GM21786 (cell line): Measurements from ENCODE around the gene PRR30.
A peak's percentile ranks its signal among the peaks of the same experiment; 100 is the strongest.

Source experiments
- ATAC-seq: cut with Tn5 transposase; IDR thresholded peaks from one replicate; pipeline ENCODE4 v1.9.1; 2021; ENCODE audit not compliant: unreplicated experiment

The PRR30 gene

DNA sequence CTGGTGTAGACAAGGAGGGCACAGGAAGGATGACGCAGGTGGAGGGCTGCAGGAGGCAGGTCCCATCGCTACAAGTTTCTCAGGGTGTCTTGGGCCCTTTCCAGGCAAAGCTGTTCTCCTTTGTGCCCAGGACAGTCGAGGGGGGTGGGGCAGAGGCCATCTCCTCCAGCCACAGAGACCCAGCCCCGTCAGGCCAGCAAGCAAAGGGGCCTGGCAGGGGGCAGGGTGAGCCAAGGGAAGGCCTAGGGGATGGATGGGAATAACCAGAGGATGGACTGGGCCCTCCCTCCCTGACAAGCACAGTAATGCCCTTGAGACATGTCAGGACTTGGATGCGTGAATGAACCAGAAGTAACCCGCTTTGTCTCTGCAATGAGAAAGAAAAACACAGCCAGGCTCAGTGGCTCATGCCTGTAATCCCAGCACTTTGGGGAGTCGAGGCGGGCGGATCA lies 15.9 kb upstream of the PRR30 start:
- no peak for ATAC-seq

DNA sequence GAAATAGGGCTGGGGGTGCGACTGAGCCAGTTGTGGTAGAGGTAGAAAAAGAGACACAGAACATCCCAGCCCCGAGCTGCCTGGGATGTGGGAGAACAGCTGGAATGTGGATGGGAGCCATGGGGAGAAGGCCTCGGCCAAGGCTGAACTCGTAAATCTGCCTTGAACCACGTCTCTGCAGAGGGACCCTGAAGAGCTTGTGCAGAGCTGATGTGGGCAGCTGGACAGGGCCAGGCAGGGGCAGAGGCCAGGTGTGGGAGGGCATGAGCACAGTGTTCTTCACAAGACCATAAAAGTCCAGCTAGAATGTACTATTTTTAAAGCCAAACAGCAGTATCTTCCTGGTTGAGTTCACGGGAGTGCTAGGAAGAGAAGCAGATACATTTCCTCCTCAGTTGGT lies 15.3 kb upstream of the PRR30 start:
- ATAC-seq: no peak

DNA sequence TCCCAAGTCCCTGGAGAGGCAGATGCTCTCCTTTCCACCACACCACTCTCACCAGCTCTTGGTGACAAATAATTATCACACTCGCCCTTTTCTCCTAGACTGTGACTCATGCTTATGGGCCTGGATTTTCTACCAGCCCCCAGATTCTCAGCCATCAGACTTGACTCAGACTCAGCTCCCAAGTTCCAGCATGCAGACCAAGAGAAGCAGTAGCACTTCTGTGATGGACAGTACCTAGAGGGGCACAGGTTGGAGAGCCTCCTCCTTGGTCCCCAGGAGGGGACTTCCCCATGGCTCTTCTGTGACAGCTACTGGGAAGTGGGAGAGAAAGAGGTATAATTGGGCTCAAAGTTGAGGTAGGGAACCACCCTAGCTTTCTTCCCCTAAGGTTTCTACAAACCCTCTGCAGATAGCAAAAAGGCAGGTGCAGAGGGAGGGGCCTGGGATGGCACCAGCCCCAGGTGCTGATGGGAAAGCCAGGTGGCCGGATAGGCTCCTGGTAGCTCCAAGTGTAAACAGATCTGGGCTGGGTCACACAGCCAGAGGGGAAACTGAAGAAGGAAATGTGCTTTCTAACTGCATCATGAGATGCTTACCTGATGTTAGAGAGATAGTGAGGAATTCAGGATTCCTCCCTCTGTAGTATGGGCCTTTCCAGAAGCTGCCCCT lies 13.7 kb upstream of the PRR30 start:
- no peak for ATAC-seq

DNA sequence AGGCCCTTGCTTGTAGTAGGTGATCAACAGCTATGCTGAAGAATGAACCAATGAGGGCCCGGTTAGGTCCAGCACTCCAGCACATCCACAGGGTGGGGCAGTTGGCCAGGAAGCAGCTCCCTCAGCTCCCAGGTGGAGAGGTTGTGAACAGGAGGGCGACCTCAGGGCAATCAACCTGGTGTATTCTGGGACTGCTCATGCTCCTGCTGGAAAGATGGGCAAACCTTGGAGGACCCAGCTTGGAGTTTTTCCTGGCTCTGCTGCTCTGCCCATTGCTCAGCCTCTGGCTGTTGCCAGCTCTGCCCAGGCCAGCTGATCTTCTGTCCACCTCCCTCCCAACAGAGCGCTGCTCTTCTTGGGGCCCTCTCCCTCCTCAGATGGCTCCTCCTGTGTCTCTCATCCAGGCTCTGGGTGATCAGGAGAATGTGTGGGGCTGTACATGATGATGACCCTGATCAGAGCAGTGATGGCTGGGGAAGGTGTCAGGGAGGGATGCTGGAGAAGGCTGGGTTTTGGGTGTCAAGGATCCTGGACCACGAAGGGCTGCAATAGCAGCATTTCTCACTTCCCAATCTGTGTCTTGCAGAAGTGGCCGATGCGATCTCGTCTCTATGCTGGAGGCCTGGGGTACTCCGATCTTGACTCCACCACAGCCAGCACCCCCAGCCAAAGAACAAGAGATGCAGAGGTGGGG lies 13.0 kb upstream of the PRR30 start:
- ATAC-seq: no peak

DNA sequence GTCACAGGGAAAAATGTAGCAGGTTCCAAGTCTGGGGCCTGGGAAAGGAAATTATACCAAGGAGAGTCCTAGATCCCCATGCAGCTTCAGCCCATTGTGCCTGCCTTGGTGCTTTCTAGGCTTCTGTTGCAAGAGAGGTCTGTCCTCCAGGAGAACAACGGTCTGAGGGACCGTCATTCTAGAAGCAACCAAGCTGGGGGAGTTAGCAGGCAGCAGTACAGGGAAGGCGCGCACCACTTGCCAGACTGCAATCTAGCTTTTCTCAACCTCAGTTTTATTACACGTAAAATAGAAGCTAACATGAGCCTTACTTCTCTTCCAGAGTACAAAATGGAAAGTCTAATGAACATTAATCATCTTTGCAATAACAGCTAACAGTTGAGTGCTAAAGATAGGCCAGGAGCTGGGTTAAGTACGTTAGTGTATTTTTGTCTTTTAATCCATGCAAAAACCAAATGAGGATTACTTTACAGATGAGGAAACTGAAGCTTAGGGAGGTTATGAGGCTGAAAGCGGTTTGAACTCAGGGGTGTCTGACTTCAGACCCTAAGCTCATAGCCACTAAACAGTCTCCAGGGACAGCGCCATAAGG lies 11.5 kb upstream of the PRR30 start:
- no peak for ATAC-seq

DNA sequence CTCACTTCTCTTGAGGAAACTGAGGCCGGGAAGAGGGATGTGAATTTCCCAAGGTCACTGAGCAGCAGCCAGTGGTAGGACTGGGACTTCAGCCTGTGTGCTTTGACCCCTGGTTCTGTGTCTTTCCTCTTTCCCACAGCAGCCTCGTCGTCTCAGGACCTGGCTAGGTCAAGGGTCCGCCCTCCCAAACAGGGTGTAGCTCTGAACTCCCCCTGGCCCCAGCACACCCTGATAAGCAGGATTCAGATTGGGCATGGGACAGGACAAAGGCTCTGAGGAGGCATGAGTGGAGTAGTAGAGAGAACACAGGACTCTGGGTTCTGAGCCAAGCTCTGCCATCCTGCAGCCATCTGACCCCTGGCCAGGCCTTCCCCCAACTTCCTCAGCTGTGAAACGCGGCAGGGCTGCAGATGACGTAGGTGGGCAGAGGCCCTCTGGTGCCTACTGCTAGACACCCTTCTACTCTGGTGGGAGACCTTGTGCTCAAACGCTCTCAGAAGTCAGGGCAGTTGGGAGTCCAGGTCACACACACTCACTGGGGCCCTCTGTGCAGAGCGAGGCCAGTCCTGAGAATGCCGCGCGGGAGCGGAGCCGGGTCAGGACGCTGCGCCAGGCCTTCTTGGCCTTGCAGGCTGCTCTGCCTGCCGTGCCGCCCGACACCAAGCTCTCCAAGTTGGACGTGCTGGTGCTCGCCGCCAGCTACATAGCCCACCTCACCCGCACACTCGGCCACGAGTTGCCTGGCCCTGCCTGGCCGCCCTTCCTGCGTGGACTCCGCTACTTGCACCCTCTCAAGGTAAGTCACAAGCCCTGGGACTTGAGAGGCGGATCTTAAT lies 10.6 kb upstream of the PRR30 start:
- ATAC-seq: no peak

DNA sequence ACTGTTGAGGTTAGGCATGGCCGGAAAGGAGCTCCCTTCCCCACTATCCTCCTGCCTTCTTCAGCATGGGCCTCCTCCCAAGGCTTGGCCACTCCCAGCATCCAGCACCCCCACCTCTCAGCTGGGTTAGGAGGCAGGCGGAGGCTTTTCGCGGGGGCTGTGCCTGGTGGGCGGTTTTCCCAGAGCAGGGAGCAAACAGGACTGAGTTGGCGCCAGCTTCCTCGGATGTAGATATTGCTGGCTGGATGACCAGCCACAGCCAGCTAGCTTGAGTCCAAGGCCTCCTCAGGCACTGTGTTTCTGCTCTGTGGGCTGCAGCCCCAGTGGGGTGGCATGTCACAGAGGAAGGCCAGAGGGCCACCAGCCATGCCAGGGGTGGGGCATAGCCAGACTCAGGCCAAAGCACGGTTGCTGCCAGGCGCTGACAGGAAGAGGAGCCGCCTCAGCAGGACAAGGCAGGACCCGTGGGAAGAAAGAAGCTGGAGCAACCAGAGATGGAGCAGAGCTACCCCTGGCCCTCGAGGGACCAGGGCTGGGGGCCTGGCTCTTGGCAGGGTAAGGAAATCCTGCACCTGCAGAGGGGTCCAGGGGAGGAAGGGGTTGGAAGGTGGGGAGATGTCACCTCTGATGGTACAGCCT lies 9.7 kb upstream of the PRR30 start, which contains the start of gene TCF23:
TSS of gene TCF23 (plus strand) at position 204 of the 639 bp plus-strand sequence. CDS start at position 334, 130 bp downstream.
- ATAC-seq: no peak

DNA sequence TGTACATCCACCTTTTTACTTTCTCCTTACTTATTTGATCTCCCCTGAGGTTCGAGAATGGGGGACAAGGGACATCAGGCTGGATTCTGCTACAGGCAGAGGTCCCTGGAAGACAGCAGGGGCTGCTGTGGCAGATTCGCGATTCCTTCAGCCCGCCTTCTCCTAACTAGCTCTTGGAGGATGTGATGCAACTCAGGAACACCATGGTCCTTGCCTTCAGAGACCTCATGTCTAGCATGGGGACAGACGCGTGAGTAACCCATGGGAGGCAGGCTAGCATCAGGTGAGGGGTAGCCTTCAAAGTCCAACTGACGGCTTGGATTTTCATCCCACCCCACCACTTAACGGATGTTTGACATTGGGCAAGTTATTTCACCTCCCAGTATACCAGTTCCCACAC lies 8.7 kb upstream of the PRR30 start:
- ATAC-seq: no peak

DNA sequence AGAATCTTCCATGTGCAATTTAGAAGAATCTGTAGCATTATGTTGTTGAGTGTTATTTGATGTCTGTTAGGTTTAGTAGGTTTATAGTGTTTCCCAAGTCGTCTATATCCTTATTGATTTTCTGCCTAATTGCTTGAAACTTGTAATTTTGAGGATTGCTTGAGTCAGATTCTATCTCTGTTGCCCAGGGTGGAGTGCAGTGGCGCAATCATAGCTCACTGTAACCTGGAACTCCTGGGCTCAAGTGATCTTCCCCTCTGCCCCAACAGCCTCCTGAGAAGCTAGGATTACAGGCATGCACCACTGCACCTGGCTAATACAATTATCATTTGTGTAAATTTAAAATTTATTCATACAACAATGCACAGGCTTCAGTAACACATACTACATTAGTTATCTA lies 6.5 kb upstream of the PRR30 start:
- no peak for ATAC-seq

DNA sequence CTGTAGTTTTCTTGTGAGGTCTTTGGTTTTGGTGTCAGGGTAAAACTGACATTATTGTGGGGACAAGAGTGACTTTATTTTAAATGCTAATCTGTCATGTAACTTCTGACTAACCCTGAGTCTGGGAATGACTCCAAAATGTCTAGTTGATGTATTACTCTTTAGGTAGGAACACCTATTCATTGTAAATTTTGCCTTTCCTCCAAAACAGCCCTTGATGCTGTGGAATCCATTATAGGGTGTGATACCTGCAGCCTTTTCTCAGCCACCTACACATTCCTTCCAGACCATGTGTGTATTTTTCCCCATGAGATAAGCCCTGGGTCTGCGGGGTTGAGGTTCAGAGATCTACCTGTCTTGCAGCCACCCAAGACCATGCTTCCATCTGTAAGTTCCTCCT lies 4.1 kb upstream of the PRR30 start:
- no peak for ATAC-seq

DNA sequence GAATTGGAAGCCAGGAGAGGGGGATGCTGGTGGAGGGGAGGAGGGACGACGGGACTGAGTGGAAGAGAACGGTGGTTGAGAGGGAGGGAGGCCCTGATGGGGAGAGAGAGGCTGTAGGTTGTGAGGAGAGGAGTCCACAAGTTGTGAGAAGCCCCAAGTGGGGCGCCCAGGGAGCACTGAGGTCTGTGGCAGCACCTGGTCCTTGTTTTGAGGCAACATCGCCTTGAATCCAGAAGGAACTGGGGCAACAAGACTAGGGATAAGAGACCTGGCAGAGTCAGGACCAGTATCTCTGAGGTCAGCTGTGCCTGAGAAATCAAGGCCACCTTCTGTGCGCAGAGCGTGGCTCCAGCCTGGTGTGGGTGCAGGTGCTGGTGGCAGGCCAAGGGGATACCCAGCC lies 1.1 kb downstream of the PRR30 start:
- ATAC-seq: no peak

DNA sequence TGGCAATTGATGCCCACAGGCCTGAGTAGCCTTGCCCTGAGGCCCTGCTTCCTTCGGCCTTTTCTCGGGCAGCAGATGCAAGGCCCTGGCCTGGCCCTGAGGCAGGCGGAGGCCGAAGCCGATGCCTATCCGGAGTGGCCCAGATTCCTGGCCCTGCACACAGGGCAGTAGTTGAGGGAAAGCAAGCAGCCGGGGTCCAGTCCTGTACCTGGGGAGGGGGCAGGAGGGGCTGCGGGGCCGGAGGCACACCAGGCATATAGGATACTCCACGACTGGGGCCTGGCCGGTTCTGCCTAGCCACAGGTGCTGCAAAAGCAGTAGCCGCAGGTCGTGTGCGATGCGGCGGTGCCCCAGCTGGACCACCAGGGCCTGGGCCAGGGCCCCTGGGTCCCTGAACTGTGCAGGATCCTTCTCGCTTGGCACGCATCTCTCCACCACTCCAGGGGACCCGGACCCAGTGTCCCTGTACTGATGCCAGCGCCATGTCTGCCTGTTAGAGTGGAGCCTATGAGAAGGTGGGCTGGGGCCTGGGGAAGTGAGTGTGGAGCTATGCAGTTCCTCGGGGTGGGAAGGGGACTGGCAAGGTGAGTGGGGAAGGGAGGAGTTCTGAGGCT lies 1.8 kb downstream of the PRR30 start:
- ATAC-seq: no peak

DNA sequence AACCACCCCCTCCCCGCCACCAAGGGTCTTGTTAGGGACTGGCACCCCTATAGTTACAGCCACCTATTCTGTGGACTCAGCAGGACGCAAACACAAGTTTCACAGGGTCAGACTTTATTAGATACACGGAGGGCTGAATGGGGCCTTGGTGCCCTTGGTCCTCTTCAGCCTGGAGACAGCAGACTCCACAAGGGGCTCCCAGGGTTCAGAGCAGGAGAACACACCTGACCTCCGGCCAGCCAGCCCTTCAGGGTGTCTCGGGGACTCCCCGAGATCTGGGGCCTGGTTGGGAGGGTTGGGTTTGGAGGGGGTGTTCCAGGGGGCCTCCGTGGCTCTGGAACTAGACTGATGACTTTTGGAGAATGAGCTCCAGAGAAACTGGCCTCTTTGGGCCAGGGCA lies 2.5 kb downstream of the PRR30 start:
- no peak for ATAC-seq

DNA sequence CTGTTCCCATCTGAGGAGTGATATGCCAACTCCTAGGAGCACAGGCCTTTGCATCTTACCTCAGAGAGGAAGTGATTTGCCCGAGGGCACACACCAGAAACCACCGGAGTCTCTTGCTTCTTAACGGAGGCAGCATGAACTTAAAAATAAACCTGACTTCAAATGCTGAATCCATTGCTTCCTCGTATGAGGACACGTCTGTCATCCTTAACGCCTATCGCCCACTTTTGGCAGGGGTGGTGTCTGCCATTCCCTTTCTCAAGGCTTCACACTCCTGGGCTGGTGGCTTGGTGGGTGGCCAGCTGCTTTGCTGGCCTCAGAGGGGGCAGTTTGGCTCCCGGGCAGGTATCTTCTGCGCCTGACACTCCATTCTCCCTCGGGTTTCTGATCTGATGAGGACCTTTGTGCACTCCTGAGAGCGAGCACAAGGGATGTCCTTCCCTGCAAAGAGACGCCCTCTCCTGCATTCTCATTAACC lies 3.7 kb downstream of the PRR30 start:
- ATAC-seq: no peak

DNA sequence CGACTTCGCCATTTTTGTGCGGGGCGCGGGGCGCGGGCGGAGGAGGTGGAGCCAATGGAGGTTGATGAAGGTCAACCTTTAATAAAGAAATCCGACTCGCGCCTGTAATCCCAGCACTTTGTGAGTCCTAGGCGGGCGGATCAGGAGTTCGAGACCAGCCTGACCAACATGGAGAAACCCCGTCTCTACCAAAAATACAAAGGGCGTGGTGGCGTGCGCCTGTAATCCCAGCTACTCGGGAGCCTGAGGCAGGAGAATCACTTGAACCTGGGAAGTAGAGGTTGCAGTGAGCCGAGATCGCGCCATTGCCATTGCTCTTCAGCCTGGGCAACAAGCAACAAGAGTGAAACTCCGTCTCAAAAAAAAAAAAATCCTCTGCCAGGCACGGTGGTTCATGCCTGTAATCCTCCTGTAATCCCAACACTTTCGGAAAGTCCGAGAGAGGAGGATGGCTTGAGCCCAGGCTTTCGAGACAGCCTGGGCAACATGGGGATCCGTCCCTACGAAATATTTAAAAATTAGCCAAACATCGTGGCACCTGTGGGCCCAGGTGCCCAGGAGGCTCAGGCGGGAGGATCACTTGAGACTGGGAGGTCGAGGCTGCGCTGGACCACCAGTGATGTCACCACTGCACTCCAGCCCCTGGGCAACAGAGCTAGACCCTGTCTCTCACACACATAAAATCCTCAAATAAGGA lies 4.3 kb downstream of the PRR30 start:
- ATAC-seq: no peak

DNA sequence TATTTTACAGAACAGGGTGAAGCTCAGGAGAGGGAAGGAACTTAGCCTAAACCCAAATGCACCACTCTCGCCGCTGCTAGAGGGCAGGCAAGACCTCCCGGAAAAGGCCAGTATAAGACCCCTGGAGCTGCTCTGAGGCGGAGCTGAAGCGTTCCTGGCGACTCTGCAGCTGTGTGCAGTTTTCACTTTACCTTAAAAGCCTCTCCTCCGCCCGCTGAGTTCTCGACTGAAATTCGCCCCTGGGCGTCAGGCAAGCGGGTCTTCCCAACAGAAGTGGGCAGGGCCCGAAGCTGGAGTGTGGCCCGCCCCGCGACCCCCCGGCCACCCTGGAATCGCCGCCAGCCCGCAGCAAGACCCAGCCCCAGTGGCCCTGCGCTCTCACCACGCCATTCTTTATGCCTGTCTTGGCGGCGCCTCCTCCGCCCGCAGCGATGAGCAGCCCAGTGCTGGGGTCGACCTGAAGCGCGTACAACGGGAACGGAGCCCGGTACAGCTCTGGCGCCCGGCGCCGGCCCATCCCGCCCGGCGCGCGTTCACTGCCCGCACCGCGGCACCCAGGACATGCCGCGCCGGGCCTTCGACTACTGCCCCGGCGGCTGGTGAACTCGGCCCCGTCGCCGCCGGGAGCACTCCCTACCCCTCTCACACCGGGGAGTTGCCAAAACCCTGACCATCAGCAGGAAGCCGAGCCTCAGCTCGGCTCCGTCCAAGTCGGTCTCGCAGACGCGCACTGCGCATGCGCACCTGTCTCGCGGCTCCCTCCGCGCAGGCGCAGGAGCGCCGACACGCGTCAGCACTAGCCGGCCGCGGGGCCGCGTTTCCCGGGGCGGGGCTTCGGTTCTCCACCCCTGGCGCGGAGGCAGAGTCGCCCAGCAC lies 5.1 kb downstream of the PRR30 start, which contains the start of gene PREB:
TSS of gene PREB (minus strand) at position 732 of the 876 bp plus-strand sequence. CDS start at position 517, 215 bp downstream.
- peak; percentile 79 for ATAC-seq

DNA sequence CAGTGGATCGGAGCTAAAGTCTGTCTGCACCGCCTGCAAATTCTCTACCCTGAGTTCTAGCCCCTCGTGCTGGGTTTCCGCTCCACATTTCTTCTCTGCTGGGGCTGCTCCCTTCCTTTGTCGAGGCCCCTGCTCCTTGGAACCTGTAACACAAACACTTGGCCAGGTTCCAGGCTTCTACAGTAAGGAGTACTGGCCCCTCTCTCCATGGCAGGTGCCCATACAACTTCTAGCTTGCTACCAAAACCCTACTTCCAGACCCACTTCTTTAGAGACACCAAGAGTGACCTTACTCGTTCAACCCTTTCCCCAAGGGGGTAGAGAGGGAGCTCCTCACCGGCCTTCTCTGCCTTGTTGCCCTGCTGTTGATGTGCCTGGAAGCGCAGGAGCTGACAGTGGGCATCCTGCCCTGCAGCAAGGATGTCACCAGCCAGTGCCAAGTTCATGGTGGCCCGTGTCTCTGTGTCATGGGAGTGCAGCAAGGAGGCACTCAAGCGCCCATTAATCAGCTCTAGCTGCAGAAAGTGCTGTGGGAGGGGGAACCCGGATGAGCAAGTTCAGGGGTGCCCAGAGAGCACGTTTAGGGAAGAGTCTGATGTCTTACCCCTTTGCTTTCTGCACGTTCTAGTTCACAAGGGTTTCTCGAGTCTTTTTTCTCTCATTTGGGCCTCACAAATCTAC lies 5.9 kb downstream of the PRR30 start:
- ATAC-seq: no peak

DNA sequence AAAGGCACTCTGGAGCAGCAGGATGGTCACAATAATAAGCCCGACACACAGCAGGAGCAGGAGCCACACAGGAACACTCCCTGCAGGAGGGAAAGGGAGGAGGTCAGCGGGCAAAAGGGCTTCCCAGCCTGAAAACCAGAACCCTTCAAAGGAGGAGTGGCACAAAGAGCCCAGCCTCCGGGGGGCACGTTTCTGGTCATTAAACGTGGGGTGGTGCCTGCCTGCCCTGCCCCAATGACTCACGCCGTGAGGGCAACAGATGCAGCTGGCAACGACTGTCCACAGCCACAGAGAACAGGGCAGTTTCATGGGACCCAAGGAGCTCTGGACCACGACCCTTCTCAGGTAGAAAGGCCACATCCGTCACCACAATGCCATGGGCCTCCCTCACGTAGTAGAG lies 7.8 kb downstream of the PRR30 start:
- ATAC-seq: no peak
